Naive thymus-derived CD4-positive, alpha-beta T cell (primary cell): ENCODE data around the gene C21orf58. TPM values are rescaled to one million over a fixed set of nuclear protein-coding genes. Genes with fewer than 3 reads are reported as not detected.

Experiments used
- ATAC-seq: fragments of 150-1000 bp; cut with Tn5 transposase; 2 replicates; pipeline ENCODE4 v1.10.0; 2021; ENCODE audit warnings: mild to moderate bottlenecking, moderate library complexity
- CTCF ChIA-PET: fragments of 350-600 bp; sonication (Branson Sonifier 250); formaldehyde crosslinking; loops from one replicate; lab custom pipeline; 2021; ENCODE audit warnings: antibody characterized with exemption; lab: Charles Lee
- POLR2A ChIA-PET: fragments of 350-600 bp; sonication (Branson Sonifier 250); formaldehyde crosslinking; loops from one replicate; lab custom pipeline; 2021; ENCODE audit warnings: antibody characterized with exemption, inconsistent platforms; lab: Charles Lee
- DNase-seq, 9 donors: peaks; one replicate each; pipeline versions ENCODE4 v3.0.0 to v3.0.0-alpha.2; 2020 to 2022; ENCODE audit warnings: mixed read lengths in 1 of 9
- H3K27ac ChIP-seq: one replicate; pipeline ENCODE4 v1.7.0; 2013; ENCODE audit warnings: mild to moderate bottlenecking, low read depth, low read length, moderate library complexity
- H3K27me3 ChIP-seq, 2 donors: one replicate each; pipeline ENCODE4 v1.7.0; 2013; ENCODE audit warnings: low read length in 2 of 2, mild to moderate bottlenecking in 2 of 2, moderate library complexity in 2 of 2; ENCODE audit not compliant: control insufficient read depth in 2 of 2, insufficient read depth in 2 of 2
- H3K36me3 ChIP-seq, 3 experiments: 1 replicate in 2 of 3; 2 replicates in 1 of 3; pipeline ENCODE4 v1.7.0; 2013; ENCODE audit warnings: low read length in 3 of 3, mild to moderate bottlenecking in 3 of 3, moderate library complexity in 1 of 3; ENCODE audit not compliant: insufficient read depth in 3 of 3, control insufficient read depth in 2 of 3
- H3K4me1 ChIP-seq, 2 donors: one replicate each; pipeline ENCODE4 v1.7.0; 2013; ENCODE audit warnings: low read length in 2 of 2, mild to moderate bottlenecking in 2 of 2, moderate library complexity in 1 of 2; ENCODE audit not compliant: control insufficient read depth in 2 of 2, insufficient read depth in 2 of 2
- H3K4me3 ChIP-seq: 2 replicates; pipeline ENCODE4 v1.7.0; 2013; ENCODE audit warnings: mild to moderate bottlenecking, low read length
- H3K9me3 ChIP-seq, 3 experiments: 1 replicate in 2 of 3; 2 replicates in 1 of 3; pipeline ENCODE4 v1.7.0; 2013; ENCODE audit warnings: low read length in 3 of 3; ENCODE audit not compliant: control insufficient read depth in 2 of 3
- H3K27ac Mint-ChIP-seq, 9 donors: one replicate each; pipeline ENCODE4 v1.8.0; 2020 to 2022; ENCODE audit warnings: mixed read lengths in 9 of 9, mild to moderate bottlenecking in 8 of 9, moderate library complexity in 5 of 9, inconsistent platforms in 2 of 9
- H3K27me3 Mint-ChIP-seq, 5 donors: one replicate each; pipeline ENCODE4 v1.8.0; 2021 to 2022; ENCODE audit warnings: mixed read lengths in 5 of 5, mild to moderate bottlenecking in 1 of 5
- H3K36me3 Mint-ChIP-seq, 5 donors: one replicate each; pipeline ENCODE4 v1.8.0; 2020 to 2022; ENCODE audit warnings: mixed read lengths in 5 of 5, mild to moderate bottlenecking in 3 of 5, inconsistent platforms in 1 of 5
- H3K4me1 Mint-ChIP-seq, 7 donors: one replicate each; pipeline ENCODE4 v1.8.0; 2020 to 2022; ENCODE audit warnings: mixed read lengths in 7 of 7, mild to moderate bottlenecking in 3 of 7, inconsistent platforms in 1 of 7
- H3K4me3 Mint-ChIP-seq, 10 donors: one replicate each; pipeline ENCODE4 v1.8.0; 2020 to 2022; ENCODE audit warnings: mild to moderate bottlenecking in 10 of 10, mixed read lengths in 10 of 10, moderate library complexity in 6 of 10, inconsistent platforms in 2 of 10
- H3K9me3 Mint-ChIP-seq, 11 donors: one replicate each; pipeline ENCODE4 v1.8.0; 2020 to 2022; ENCODE audit warnings: mixed read lengths in 11 of 11, mild to moderate bottlenecking in 4 of 11, inconsistent platforms in 1 of 11, moderate library complexity in 1 of 11
- intact Hi-C, 2 donors: fragments of 100-400 bp; cut with micrococcal nuclease; formaldehyde crosslinking; loops; one replicate each; pipeline ENCODE4 v1.15.1; 2023
- polyA plus RNA-seq, 2 donors: library from polyadenylated mRNA; unstranded; fragments of 300-500 nt; fragmentation: Illumina TruSeq; gene quantifications; one replicate each; pipeline ENCODE4 v1.2.3, GENCODE V29; 2021
- total RNA-seq, 6 experiments: library from RNA in 5 of 6; stranded (reverse) in 5 of 6; gene quantifications; 1 replicate in 5 of 6; 2 replicates in 1 of 6; pipeline ENCODE4 v1.2.3 and lab custom pipeline; 2021 to 2026

The C21orf58 gene
- total and polyA plus RNA-seq, 7 experiments from 2014 or later: 0.59 to 38.4 (median 5.7) TPM

DNA sequence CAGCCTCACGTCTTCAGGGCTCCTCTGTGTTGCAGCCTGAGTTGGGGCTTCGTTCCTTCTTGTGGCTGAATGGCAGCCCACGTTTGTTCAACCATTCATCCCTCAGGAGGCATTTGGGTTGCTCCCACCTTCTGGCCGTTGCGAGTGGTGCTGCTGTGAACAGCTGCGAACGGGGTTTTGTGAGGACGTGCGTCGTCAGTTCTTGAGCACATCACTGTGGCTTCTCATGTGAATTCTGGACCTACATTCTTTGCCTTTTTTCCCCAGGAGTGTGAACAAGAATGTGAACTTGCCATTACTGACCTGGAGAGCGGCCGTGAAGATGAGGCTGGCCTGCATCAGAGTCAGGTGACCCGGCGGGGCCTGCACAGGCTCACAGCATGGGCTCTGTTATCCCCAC, 22.2 kb upstream of the C21orf58 start:
- intact Hi-C loops: no loop called here

DNA sequence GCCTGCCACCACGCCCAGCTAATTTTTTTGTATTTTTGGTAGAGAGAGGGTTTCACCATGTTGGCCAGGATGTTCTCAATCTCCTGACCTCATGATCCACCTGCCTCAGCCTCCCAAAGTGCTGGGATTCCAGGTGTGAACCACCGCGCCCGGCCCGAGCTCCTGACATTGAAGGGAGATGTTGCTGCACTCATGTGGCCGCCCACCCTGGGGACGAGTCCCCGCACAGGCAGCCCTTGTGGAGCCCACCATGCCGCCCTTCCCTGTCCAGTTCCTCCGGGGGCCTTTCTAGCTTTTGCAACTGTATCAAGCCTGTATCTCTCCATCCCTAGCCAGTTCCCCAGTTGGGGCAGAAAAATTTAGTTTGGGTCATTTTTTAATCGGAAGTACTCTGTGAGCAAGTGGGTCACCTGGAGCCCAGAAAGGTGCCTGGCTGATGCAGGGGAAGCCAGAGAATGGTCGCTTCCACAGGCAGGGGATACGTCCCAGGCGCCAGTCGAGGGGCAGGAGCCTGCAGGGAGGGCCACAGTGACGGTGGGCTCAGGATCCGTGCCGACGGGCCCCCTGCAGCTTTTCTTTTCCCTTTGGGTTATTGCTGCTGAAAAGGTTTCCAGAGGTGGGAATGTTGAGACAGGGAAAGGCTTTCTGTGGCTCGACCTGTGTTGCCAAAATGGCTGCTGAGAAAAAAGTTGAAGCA, 20.7 kb upstream of the C21orf58 start:
- intact Hi-C loops: no loop called here
- Histone ChIP-seq H3K36me3 (peaks cover 0 to 56% (median 6%) of the 10 kb centered on the region in 3 experiments), H3K27ac (no peak overlapping the region), H3K9me3 (no peaks in the 10 kb centered on the region), H3K4me1 (no peaks in the 10 kb centered on the region), H3K27me3 (no peaks in the 10 kb centered on the region), H3K4me3 (no peak overlapping the region)
- CTCF ChIA-PET: interaction anchor here (0.6 kb wide), 1 partner anchor 14 kb away, joined by 4 read pairs; no protein-coding TSS in a partner anchor
- ATAC-seq (no peak), DNase-seq (no peak)
- POLR2A ChIA-PET: no interaction called here
- peaks cover 18 to 63% (median 28%) of the 10 kb centered on the region in 5 donors for H3K36me3 Mint-ChIP-seq
- H3K9me3 Mint-ChIP-seq: no peaks in the 10 kb centered on the region
- H3K27ac Mint-ChIP-seq: no peak overlapping the region
- H3K4me3 Mint-ChIP-seq: no peak overlapping the region
- H3K4me1 Mint-ChIP-seq: peaks cover 6 to 24% (median 15%) of the 10 kb centered on the region in 7 donors
- H3K27me3 Mint-ChIP-seq: no peaks in the 10 kb centered on the region

More for the DNA sequence above, 22.2 kb upstream of the C21orf58 start:
- no peak for DNase-seq
- POLR2A ChIA-PET: no interaction called here
- H3K4me1 ChIP-seq: no peaks in the 10 kb centered on the region
- H3K4me1 Mint-ChIP-seq: peaks cover 6 to 15% (median 12%) of the 10 kb centered on the region in 7 donors
- no peak for ATAC-seq
- H3K36me3 Mint-ChIP-seq: peaks cover 14 to 63% (median 20%) of the 10 kb centered on the region in 5 donors
- H3K27ac ChIP-seq: no peak overlapping the region
- peak overlapping the region in 1 of 9 donors; percentile 57 for H3K27ac Mint-ChIP-seq
- H3K9me3 Mint-ChIP-seq: no peaks in the 10 kb centered on the region
- CTCF ChIA-PET: no interaction called here
- H3K4me3 ChIP-seq: no peak overlapping the region
- H3K9me3 ChIP-seq: no peaks in the 10 kb centered on the region
- no peak overlapping the region for H3K4me3 Mint-ChIP-seq
- peaks cover 0 to 59% (median 6%) of the 10 kb centered on the region in 3 experiments for H3K36me3 ChIP-seq
- H3K27me3 Mint-ChIP-seq: no peaks in the 10 kb centered on the region
- H3K27me3 ChIP-seq: no peaks in the 10 kb centered on the region

DNA sequence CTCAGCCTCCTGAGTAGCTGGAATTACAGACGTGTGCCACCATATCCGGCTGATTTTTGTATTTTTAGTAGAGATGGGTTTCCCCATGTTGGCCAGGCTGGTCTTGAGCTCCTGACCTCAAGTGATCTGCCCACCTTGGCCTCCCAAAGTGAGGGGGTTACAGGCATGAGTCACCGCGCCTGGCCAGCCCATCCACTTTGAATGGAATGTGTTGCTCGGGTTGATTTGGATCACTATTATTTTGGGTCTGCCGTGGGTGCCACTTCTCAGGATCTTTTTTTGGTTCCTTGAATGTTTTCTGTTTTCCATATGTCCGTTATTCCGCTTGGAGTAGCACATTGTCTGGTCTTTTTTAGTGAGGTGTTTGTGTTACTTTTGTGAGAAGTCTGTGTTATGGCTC, 17.3 kb upstream of the C21orf58 start:
- no peak overlapping the region for H3K4me3 ChIP-seq
- no peaks in the 10 kb centered on the region for H3K4me1 ChIP-seq
- H3K9me3 Mint-ChIP-seq: no peaks in the 10 kb centered on the region
- no peaks in the 10 kb centered on the region for H3K9me3 ChIP-seq
- ChIA-PET POLR2A (no interaction called here), CTCF (no interaction called here)
- H3K27me3 Mint-ChIP-seq: no peaks in the 10 kb centered on the region
- H3K36me3 ChIP-seq: peaks cover 0 to 49% (median 0%) of the 10 kb centered on the region in 3 experiments
- H3K27ac Mint-ChIP-seq: peak overlapping the region in 1 of 9 donors; percentile 73
- H3K27ac ChIP-seq: no peak overlapping the region
- DNase-seq (no peak), ATAC-seq (no peak)
- intact Hi-C loops: no loop called here
- no peak overlapping the region for H3K4me3 Mint-ChIP-seq
- H3K36me3 Mint-ChIP-seq: peaks cover 14 to 59% (median 34%) of the 10 kb centered on the region in 5 donors
- H3K4me1 Mint-ChIP-seq: peaks cover 10 to 25% (median 18%) of the 10 kb centered on the region in 7 donors
- H3K27me3 ChIP-seq: no peaks in the 10 kb centered on the region

GRCh38 chr21:46336603-46337002, 12.9 kb upstream of the C21orf58 start:
- no peak for ATAC-seq
- H3K4me3 Mint-ChIP-seq: no peak overlapping the region
- Histone ChIP-seq H3K9me3 (no peaks in the 10 kb centered on the region), H3K4me1 (no peaks in the 10 kb centered on the region), H3K27ac (no peak overlapping the region), H3K36me3 (peaks cover 0 to 56% (median 0%) of the 10 kb centered on the region in 3 experiments), H3K4me3 (no peak overlapping the region), H3K27me3 (no peaks in the 10 kb centered on the region)
- H3K27ac Mint-ChIP-seq: no peak overlapping the region
- ChIA-PET CTCF (no interaction called here), POLR2A (interaction anchor here (0.6 kb wide), 1 partner anchor 11 kb away, joined by 3 read pairs; no protein-coding TSS in a partner anchor)
- H3K9me3 Mint-ChIP-seq: no peaks in the 10 kb centered on the region
- intact Hi-C loops: no loop called here
- no peak for DNase-seq
- no peaks in the 10 kb centered on the region for H3K27me3 Mint-ChIP-seq
- H3K4me1 Mint-ChIP-seq: peaks cover 0 to 15% (median 6%) of the 10 kb centered on the region in 7 donors
- H3K36me3 Mint-ChIP-seq: peaks cover 19 to 52% (median 31%) of the 10 kb centered on the region in 5 donors

DNA sequence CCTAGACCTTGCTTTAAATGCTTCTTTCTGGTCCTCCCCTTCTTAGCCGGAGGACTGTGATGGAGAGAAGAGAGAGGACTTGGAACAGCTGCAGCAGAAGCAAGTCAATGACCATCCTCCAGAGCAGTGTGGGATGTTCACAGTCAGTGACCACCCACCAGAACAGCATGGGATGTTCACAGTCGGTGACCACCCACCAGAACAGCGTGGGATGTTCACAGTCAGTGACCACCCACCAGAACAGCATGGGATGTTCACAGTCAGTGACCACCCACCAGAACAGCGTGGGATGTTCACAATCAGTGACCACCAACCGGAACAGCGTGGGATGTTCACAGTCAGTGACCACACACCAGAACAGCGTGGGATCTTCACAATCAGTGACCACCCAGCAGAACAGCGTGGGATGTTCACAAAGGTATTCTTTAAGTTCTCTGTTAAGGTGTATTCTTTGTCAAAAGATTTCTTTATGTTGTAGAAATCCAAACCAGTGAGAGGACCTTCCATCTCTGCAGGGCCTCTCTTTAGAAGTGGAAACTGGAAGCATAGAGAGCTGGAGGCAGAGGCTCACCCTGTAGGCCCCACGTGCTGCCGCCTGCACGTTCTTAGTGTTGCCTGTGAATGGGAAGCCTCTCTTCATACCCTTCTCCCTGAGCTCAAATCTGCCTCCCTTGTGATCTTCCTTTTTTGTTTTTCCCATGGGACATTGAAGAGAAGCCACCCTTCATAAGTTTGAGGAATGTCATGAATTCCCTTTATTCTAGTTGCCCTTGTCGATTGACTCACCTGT, 10.9 kb upstream of the C21orf58 start:
- intact Hi-C loops: no loop called here
- ATAC-seq (no peak), DNase-seq (no peak)
- POLR2A ChIA-PET: no interaction called here
- H3K9me3 ChIP-seq: no peaks in the 10 kb centered on the region
- Mint-ChIP-seq H3K36me3 (peaks cover 9 to 48% (median 18%) of the 10 kb centered on the region in 5 donors), H3K4me3 (no peak overlapping the region), H3K27ac (no peak overlapping the region), H3K27me3 (no peaks in the 10 kb centered on the region), H3K4me1 (peaks cover 0 to 9% (median 4%) of the 10 kb centered on the region in 7 donors), H3K9me3 (no peaks in the 10 kb centered on the region)
- no peak overlapping the region for H3K27ac ChIP-seq
- peaks cover 0 to 61% (median 0%) of the 10 kb centered on the region in 3 experiments for H3K36me3 ChIP-seq
- H3K27me3 ChIP-seq: no peaks in the 10 kb centered on the region
- H3K4me1 ChIP-seq: no peaks in the 10 kb centered on the region
- CTCF ChIA-PET: interaction anchor here (0.6 to 1.6 kb wide), 2 partner anchors 22 to 361 kb away, joined by 3 read pairs; no protein-coding TSS in a partner anchor
- no peak overlapping the region for H3K4me3 ChIP-seq

DNA sequence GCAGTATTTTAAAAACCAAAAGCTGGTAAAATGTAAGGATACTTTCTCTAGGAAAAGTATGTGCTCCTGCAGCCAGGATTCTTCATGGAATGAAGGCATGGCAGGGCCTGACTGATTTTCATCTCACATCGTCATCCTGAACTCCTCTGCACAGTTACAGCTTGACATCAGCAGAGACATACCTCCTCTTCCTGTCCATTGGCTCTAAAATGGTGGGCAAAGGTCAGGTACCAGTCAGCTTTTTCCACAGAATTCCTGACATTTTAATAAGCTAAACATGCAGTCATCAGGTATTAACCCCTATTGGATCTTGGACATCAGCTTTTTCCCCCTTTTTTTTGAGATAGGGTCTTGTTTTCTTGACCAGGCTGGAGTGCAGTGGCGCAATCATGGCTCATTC, 6.1 kb upstream of the C21orf58 start:
- intact Hi-C loops: no loop called here
- H3K27me3 Mint-ChIP-seq: no peaks in the 10 kb centered on the region
- H3K36me3 Mint-ChIP-seq: peaks cover 1 to 32% (median 6%) of the 10 kb centered on the region in 5 donors
- Histone ChIP-seq H3K27me3 (no peaks in the 10 kb centered on the region), H3K4me1 (peaks cover 0 to 7% of the 10 kb centered on the region in 2 donors), H3K36me3 (peaks cover 0 to 43% (median 5%) of the 10 kb centered on the region in 3 experiments), H3K4me3 (no peak overlapping the region), H3K9me3 (no peaks in the 10 kb centered on the region), H3K27ac (no peak overlapping the region)
- DNase-seq (no peak), ATAC-seq (no peak)
- H3K4me1 Mint-ChIP-seq: peaks cover 6 to 19% (median 12%) of the 10 kb centered on the region in 7 donors
- POLR2A ChIA-PET: interaction anchor here (0.6 kb wide), 2 partner anchors 46 to 278 kb away, joined by 3 to 5 read pairs; no protein-coding TSS in a partner anchor
- CTCF ChIA-PET: no interaction called here
- no peak overlapping the region for H3K4me3 Mint-ChIP-seq
- no peak overlapping the region for H3K27ac Mint-ChIP-seq
- H3K9me3 Mint-ChIP-seq: no peaks in the 10 kb centered on the region
